ENCODE results near the gene GMCL1.
"Not testable (repeated sequence)": the region's sequence is repeated elsewhere in the genome, so short reads cannot be mapped to it uniquely, and the experiment has no call there.

The GMCL1 gene

GRCh38 chr2:69848186-69848790, 18.8 kb downstream of the GMCL1 start:
- no peak for DNase-seq (ENCODE audit: low spot score)
- no peak overlapping the region for H3K4me3 ChIP-seq
- TF ChIP-seq CTCF (IDR thresholded peaks at IDR 0.05): no peak
- H3K27ac ChIP-seq: no peak overlapping the region

GRCh38 chr2:69858261-69858660, 28.8 kb downstream of the GMCL1 start:
- no peak overlapping the region for H3K27ac ChIP-seq
- H3K4me3 ChIP-seq: no peak overlapping the region
- no peak for DNase-seq (ENCODE audit: low spot score)
- TF ChIP-seq CTCF (IDR thresholded peaks at IDR 0.05): no peak

GRCh38 chr2:69863298-69863697, 33.8 kb downstream of the GMCL1 start:
- Histone ChIP-seq H3K4me3 (no peak overlapping the region), H3K27ac (no peak overlapping the region)
- no peak for DNase-seq (ENCODE audit: low spot score)
- TF ChIP-seq CTCF (IDR thresholded peaks at IDR 0.05): no peak

- no peak for TF ChIP-seq CTCF (IDR thresholded peaks at IDR 0.05)
- no peak for DNase-seq (ENCODE audit: low spot score)
- Histone ChIP-seq H3K4me3 (no peak overlapping the region), H3K27ac (no peak overlapping the region)
These were observed 59.0 kb downstream of the GMCL1 start for GRCh38 chr2:69888451-69888850.

GRCh38 chr2:69889302-69889701, 59.8 kb downstream of the GMCL1 start:
- no peak overlapping the region for H3K27ac ChIP-seq
- no peak overlapping the region for H3K4me3 ChIP-seq
- DNase-seq (ENCODE audit: low spot score): no peak
- no peak for TF ChIP-seq CTCF (IDR thresholded peaks at IDR 0.05)

GRCh38 chr2:69890881-69891280, 61.4 kb downstream of the GMCL1 start:
- H3K4me3 ChIP-seq: no peak overlapping the region
- TF ChIP-seq CTCF (IDR thresholded peaks at IDR 0.05): no peak
- no peak for DNase-seq (ENCODE audit: low spot score)

GRCh38 chr2:69892838-69893424, 63.5 kb downstream of the GMCL1 start:
- not testable (repeated sequence) for H3K4me3 ChIP-seq; DNase-seq (ENCODE audit: low spot score); H3K27ac ChIP-seq

More at GRCh38 chr2:69890881-69891280, 61.4 kb downstream of the GMCL1 start:
- no peak overlapping the region for H3K27ac ChIP-seq
